ENCODE data around the gene FER. TPM values are rescaled to one million over a fixed set of nuclear protein-coding genes. Genes with fewer than 3 reads are reported as not detected.

The FER gene
- total and polyA plus RNA-seq, 10 of the 15 experiments (the other 5 are each of a cell fraction or from before 2014, with no cell fraction given) = 4.4 to 19.1 (median 9.6) TPM

GRCh38 chr5:108919591-108920326 is 172.1 kb downstream of the FER start (continued):
- TF ChIP-seq ATF2 (IDR thresholded peaks at IDR 0.05; ENCODE audit: low read length) (0 out of 2 replicates have a peak, but pooled peaks have one; percentile 29), CTCF (IDR thresholded peaks at IDR 0.05 in 2 of 3, conservative IDR thresholded peaks at IDR 0.05 in 1 of 3; ENCODE audit: control insufficient read depth in 2 of 3, extremely low read depth in 1 of 3, insufficient read depth in 1 of 3, low read depth in 3 of 3, low read length in 3 of 3) (peak in 1 of 3 experiments; percentile 14; a peak in 1 of 6 replicates), RFX5 (IDR thresholded peaks at IDR 0.05; ENCODE audit: low read depth, low read length) (no peak)

DNA sequence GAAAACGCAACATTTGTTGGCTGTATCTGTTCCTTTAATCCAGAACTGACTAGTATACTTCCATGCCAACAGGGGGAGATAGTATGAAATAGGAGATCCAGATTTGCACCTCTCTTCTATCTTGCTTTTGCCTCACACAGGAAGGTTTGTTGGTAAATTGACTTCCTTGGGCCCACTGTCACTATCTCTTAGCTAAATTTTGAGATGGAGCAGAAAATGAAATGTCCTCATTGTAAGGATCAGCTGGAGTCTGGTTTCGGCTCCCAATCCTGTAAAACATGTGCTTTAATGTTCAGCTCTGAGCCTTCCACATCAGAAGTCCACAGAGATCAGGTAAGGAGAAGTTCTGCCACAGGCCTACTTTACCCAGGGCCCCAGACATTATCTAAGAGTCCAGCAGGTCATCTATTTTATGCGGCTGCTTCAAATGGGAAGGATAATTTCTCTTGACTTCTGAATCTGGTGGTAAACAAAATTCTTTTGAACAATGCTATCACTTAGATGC is 176.8 kb downstream of the FER start:
- Histone ChIP-seq H3K4me1 (ENCODE audit: control insufficient read depth, insufficient read depth, low read length) (no peaks in the 10 kb centered on the region), H3K4me3 (no peak overlapping the region), H2AFZ (ENCODE audit: control insufficient read depth, low read depth, low read length) (no peak overlapping the region), H3K9me3 (replicated peaks; ENCODE audit: control insufficient read depth, insufficient read depth, low read length) (no peaks in the 10 kb centered on the region), H4K20me1 (ENCODE audit: control insufficient read depth, insufficient read depth) (no peaks in the 10 kb centered on the region), H3K36me3 (ENCODE audit: control insufficient read depth in 2 of 2, insufficient read depth in 2 of 2, low read length in 1 of 2) (no peaks in the 10 kb centered on the region), H3K4me2 (ENCODE audit: control insufficient read depth, insufficient read depth) (no peak overlapping the region; the same call in 1 of the 2 replicates), H3K27ac (ENCODE audit: control insufficient read depth, insufficient read depth) (peak overlapping the region; percentile 35), H3K9ac (ENCODE audit: control insufficient read depth, insufficient read depth, low read length) (no peak overlapping the region), H3K27me3 (replicated peaks in 1 of 2; ENCODE audit: control insufficient read depth in 2 of 2, insufficient read depth in 2 of 2, low read length in 1 of 2) (no peaks in the 10 kb centered on the region), H3K79me2 (ENCODE audit: control insufficient read depth, insufficient read depth, low read length) (no peaks in the 10 kb centered on the region)
- ChIA-PET SMC1A (ENCODE audit: uncharacterized antibody, unreplicated experiment) (interaction anchor here (0.9 to 1.7 kb wide), 6 partner anchors 13 to 423 kb away, joined by 3 to 6 read pairs (median 3); no protein-coding TSS in a partner anchor), RAD21 (ENCODE audit: unreplicated experiment) (interaction anchor here (0.6 to 1.3 kb wide), 5 partner anchors 12 to 540 kb away, joined by 3 to 7 read pairs (median 3); no protein-coding TSS in a partner anchor), CTCF (interaction anchor here (0.6 to 3.0 kb wide), 8 partner anchors 10 to 486 kb away, joined by 3 to 11 read pairs (median 3); no protein-coding TSS in a partner anchor), POLR2A (no interaction called here)
- peak; percentile 13 for FAIRE-seq
- DNase-seq (ENCODE audit: low read depth, low spot score) = no peak
- WGBS (ENCODE audit: insufficient coverage, insufficient replicate concordance, low lambda C conversion rate, missing lambda C conversion rate) = 97% methylated on average over 3 of the region's 3 CpGs
- peak; percentile 81 for ATAC-seq
- BruUV-seq (replicated peaks) = TSS peak; percentile 88
- in situ Hi-C loops (cut with MboI) (no loop called here), intact Hi-C loops (cut with micrococcal nuclease; ENCODE audit: unreplicated experiment) (loop anchor here (5.0 to 10.0 kb wide), 5 partner anchors 240 to 760 kb away; partner anchors contain the start of gene MAN2A1)
- TF ChIP-seq, protein P1, sequence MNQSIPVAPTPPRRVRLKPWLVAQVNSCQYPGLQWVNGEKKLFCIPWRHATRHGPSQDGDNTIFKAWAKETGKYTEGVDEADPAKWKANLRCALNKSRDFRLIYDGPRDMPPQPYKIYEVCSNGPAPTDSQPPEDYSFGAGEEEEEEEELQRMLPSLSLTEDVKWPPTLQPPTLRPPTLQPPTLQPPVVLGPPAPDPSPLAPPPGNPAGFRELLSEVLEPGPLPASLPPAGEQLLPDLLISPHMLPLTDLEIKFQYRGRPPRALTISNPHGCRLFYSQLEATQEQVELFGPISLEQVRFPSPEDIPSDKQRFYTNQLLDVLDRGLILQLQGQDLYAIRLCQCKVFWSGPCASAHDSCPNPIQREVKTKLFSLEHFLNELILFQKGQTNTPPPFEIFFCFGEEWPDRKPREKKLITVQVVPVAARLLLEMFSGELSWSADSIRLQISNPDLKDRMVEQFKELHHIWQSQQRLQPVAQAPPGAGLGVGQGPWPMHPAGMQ (IDR thresholded peaks at IDR 0.05; ENCODE audit: borderline replicate concordance) = no peak
- TF ChIP-seq CTCF (IDR thresholded peaks at IDR 0.05 in 2 of 3, conservative IDR thresholded peaks at IDR 0.05 in 1 of 3; ENCODE audit: control insufficient read depth in 2 of 3, extremely low read depth in 1 of 3, insufficient read depth in 1 of 3, low read depth in 3 of 3, low read length in 3 of 3) (peak in 1 of 3 experiments; percentile 24; a peak in 2 of 6 replicates), SUZ12 (IDR thresholded peaks at IDR 0.05; ENCODE audit: unreplicated experiment) (no peak), STAT3 (IDR thresholded peaks at IDR 0.05; ENCODE audit: low read depth, low read length) (no peak)
- TF ChIP-seq, protein P2, sequence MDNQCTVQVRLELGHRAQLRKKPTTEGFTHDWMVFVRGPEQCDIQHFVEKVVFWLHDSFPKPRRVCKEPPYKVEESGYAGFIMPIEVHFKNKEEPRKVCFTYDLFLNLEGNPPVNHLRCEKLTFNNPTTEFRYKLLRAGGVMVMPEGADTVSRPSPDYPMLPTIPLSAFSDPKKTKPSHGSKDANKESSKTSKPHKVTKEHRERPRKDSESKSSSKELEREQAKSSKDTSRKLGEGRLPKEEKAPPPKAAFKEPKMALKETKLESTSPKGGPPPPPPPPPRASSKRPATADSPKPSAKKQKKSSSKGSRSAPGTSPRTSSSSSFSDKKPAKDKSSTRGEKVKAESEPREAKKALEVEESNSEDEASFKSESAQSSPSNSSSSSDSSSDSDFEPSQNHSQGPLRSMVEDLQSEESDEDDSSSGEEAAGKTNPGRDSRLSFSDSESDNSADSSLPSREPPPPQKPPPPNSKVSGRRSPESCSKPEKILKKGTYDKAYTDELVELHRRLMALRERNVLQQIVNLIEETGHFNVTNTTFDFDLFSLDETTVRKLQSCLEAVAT (IDR thresholded peaks at IDR 0.05) = peak; percentile 67; the same call in 1 of the 2 replicates
